Lower leg skin (tissue), 3 donors: ENCODE data around the gene ID2.

Source experiments
- POLR2A ChIP-seq, 2 donors: fragments of 450-650 bp; IDR thresholded peaks; one replicate each; pipeline ENCODE4 v1.6.1; 2016 to 2017; ENCODE audit warnings: antibody characterized with exemption in 2 of 2, mild to moderate bottlenecking in 1 of 2, moderate library complexity in 1 of 2
- TF ChIP-seq, protein P1 (sequence below), 3 donors: fragments of 450-650 bp; IDR thresholded peaks; one replicate each; pipeline ENCODE4 v1.5.1; 2016; ENCODE audit warnings: antibody characterized with exemption in 3 of 3, mild to moderate bottlenecking in 3 of 3, moderate library complexity in 2 of 3

DNA sequence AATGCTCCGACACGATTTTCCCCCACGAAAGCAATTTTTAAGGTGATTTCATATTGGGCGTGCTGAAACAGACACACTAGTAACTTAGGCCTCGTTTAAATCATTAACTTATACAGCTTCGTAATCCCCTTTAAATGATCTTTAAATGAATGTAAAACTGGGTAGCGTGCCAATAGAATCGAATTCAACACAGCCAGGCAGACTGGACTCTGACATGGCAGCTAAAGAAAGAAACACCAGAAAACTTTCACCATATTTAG, 2.4 kb upstream of the ID2 start:
- TF ChIP-seq, protein P1, sequence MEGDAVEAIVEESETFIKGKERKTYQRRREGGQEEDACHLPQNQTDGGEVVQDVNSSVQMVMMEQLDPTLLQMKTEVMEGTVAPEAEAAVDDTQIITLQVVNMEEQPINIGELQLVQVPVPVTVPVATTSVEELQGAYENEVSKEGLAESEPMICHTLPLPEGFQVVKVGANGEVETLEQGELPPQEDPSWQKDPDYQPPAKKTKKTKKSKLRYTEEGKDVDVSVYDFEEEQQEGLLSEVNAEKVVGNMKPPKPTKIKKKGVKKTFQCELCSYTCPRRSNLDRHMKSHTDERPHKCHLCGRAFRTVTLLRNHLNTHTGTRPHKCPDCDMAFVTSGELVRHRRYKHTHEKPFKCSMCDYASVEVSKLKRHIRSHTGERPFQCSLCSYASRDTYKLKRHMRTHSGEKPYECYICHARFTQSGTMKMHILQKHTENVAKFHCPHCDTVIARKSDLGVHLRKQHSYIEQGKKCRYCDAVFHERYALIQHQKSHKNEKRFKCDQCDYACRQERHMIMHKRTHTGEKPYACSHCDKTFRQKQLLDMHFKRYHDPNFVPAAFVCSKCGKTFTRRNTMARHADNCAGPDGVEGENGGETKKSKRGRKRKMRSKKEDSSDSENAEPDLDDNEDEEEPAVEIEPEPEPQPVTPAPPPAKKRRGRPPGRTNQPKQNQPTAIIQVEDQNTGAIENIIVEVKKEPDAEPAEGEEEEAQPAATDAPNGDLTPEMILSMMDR (IDR thresholded peaks at IDR 0.05), result no peak
- no peak for TF ChIP-seq POLR2A (IDR thresholded peaks at IDR 0.05)
